ENCODE results near the gene NAV2.

DNA sequence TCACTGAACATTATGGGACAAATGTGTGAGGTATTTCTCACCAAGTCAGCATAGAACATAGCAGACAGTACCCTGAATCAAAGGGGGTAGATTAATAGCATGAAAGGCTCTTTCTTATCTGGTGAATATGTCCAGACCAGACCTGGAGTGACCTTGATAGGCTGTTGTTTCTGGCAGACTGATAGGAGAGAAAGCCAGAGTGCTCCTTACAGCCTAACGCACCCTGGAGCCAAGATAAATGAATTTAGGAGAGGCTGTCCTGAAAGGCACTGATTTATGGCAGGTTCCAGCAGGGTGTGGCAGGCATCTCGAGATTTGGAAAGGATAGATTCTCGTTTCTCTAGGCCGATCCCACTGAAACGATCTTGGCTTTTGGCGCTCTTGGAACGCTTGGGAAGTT lies 243.0 kb downstream of the NAV2 start:
- TF ChIP-seq ZNF565 (CRISPR knock-in tag; conservative IDR thresholded peaks at IDR 0.05; ENCODE audit: low read depth) (no peak), ZNF70 (CRISPR knock-in tag; IDR thresholded peaks at IDR 0.05) (no peak), ZNF8 (CRISPR knock-in tag; IDR thresholded peaks at IDR 0.05) (no peak), ZFP3 (CRISPR knock-in tag; IDR thresholded peaks at IDR 0.05) (no peak), GLIS3 (CRISPR knock-in tag; IDR thresholded peaks at IDR 0.05) (peak; percentile 69; the same call in 1 of the 2 replicates)
- TF ChIP-seq, protein P1, sequence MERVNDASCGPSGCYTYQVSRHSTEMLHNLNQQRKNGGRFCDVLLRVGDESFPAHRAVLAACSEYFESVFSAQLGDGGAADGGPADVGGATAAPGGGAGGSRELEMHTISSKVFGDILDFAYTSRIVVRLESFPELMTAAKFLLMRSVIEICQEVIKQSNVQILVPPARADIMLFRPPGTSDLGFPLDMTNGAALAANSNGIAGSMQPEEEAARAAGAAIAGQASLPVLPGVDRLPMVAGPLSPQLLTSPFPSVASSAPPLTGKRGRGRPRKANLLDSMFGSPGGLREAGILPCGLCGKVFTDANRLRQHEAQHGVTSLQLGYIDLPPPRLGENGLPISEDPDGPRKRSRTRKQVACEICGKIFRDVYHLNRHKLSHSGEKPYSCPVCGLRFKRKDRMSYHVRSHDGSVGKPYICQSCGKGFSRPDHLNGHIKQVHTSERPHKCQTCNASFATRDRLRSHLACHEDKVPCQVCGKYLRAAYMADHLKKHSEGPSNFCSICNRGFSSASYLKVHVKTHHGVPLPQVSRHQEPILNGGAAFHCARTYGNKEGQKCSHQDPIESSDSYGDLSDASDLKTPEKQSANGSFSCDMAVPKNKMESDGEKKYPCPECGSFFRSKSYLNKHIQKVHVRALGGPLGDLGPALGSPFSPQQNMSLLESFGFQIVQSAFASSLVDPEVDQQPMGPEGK (CRISPR knock-in tag; IDR thresholded peaks at IDR 0.05; ENCODE audit: borderline replicate concordance) = no peak

All from SK-N-SH treated with all-trans-retinoic acid at 6 μM for 48 hours (cell line).